SJCRH30 (cell line): Measurements from ENCODE around the gene FBXL2. TPM values are rescaled to one million over a fixed set of nuclear protein-coding genes. Genes with fewer than 3 reads are reported as not detected.
A peak's percentile ranks its signal among the peaks of the same experiment; 100 is the strongest.
"Not testable (repeated sequence)": the region's sequence is repeated elsewhere in the genome, so short reads cannot be mapped to it uniquely, and the experiment has no call there.

Source experiments
- DNase-seq, 2 experiments: peaks; one replicate each; pipeline ENCODE4 v3.0.0-alpha.2; 2015 to 2020
- H3K27ac ChIP-seq: fragments of 250-450 bp; sonication (Bioruptor Pico); 2 replicates; pipeline ENCODE4 v1.5.1; 2020; ENCODE audit warnings: mild to moderate bottlenecking, moderate library complexity
- H3K27me3 ChIP-seq: fragments of 250-450 bp; sonication (Bioruptor Pico); 2 replicates; pipeline ENCODE4 v1.5.1; 2020; ENCODE audit warnings: mild to moderate bottlenecking, moderate library complexity
- H3K36me3 ChIP-seq: fragments of 250-450 bp; sonication (Bioruptor Pico); 2 replicates; pipeline ENCODE4 v1.5.1; 2020; ENCODE audit warnings: mild to moderate bottlenecking, moderate library complexity
- H3K4me1 ChIP-seq: fragments of 250-450 bp; sonication (Bioruptor Pico); 2 replicates; pipeline ENCODE4 v1.5.1; 2020; ENCODE audit warnings: mild to moderate bottlenecking, moderate library complexity
- H3K4me3 ChIP-seq: fragments of 250-450 bp; sonication (Bioruptor Pico); 2 replicates; pipeline ENCODE4 v1.5.1; 2020; ENCODE audit warnings: mild to moderate bottlenecking, moderate library complexity
- H3K9me3 ChIP-seq: fragments of 250-450 bp; sonication (Bioruptor Pico); replicated peaks from 2 replicates; pipeline ENCODE4 v1.5.1; 2020; ENCODE audit warnings: mild to moderate bottlenecking, moderate library complexity
- total RNA-seq: library from RNA; depleted of rRNA; stranded (reverse); fragments of >200 nt; shearing (Covaris generic); gene quantifications from 2 replicates; pipeline ENCODE4 v1.2.3, GENCODE V29; 2014

The FBXL2 gene
- total RNA-seq, 1 experiment from 2014 or later: 4.8 TPM

DNA sequence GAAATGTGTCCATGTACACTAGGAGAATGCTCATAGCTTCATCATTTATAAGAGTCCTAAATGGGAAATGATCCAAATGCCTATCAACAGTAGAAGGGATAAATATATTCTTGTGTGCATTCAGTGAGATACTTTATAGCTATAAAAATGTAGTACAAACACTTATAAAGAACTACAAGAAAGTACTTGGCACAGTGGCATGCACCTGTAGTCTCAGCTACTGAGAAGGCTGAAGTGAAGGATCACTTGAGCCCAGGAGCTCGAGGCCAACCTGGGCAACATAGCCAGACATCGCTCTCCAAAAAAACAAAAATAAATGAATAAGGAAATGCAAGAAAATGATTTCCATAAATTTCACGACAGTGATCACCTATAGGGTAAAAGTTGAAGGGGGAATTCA, 3.6 kb upstream of the FBXL2 start:
- no peaks in the 10 kb centered on the region for H3K36me3 ChIP-seq
- 0 out of 2 replicates have a peak, but pooled peaks cover 2% of the 10 kb centered on the region for H3K4me1 ChIP-seq
- no peaks in the 10 kb centered on the region for H3K9me3 ChIP-seq
- no peak overlapping the region for H3K4me3 ChIP-seq
- H3K27ac ChIP-seq: no peak overlapping the region
- H3K27me3 ChIP-seq: no peaks in the 10 kb centered on the region
- no peak for DNase-seq

DNA sequence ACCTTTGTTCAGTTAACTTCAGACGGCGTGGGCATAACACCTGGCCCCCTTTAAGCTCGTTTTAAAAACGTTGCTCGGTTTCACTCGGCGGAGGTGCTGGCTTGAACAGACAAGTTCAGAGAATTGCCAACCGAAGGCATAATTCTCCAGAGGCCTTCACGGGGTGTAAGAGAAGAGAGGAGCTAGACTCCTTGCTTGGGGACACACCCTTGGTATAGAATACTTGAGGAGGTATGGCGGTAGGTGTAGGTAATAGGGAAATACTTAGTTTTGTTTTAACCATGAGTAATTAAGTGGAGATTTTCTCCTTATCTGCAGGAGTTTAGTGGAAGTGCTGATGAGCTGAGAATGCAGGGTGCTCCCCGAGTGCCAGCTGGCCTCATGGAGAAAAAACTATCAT, 921 bp downstream of the FBXL2 start:
- DNase-seq: peak; percentile 4 to 16
- Histone ChIP-seq H3K27ac (no peak overlapping the region), H3K27me3 (no peaks in the 10 kb centered on the region), H3K9me3 (no peaks in the 10 kb centered on the region), H3K36me3 (no peaks in the 10 kb centered on the region), H3K4me1 (0 out of 2 replicates have a peak, but pooled peaks cover 2% of the 10 kb centered on the region), H3K4me3 (peak overlapping the region; percentile 90)

DNA sequence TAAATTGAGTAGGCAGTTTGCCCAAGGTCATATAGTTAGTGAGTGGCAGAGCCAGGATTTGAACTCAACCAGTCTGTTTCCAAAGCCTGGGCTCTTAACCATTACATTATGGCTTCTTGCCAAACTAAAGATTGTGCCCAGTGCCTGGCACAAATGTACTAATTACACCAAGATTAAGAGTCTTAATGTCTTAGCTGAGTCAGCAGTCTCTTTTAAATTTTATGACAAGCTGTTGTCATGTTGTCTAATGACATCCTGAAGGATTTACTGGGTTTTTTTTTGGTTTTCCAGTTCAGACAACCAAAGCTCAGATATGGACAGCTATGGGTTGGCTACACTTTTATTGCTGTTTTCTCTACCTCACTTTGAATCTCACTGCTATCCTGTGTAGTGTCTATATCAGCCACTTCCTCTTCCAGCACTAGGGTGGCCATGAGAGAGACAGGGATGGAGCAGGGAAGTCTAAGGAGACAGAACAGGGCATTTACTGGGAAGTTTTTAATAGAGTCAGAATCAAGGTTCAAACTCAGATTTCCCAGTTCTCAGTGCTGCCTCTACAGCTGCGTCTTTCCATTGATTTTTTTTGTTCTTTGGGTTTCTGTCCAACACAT, 10.5 kb downstream of the FBXL2 start:
- Histone ChIP-seq H3K9me3 (no peaks in the 10 kb centered on the region), H3K27me3 (no peaks in the 10 kb centered on the region), H3K36me3 (no peaks in the 10 kb centered on the region), H3K4me1 (no peaks in the 10 kb centered on the region), H3K4me3 (no peak overlapping the region), H3K27ac (no peak overlapping the region)
- no peak for DNase-seq

DNA sequence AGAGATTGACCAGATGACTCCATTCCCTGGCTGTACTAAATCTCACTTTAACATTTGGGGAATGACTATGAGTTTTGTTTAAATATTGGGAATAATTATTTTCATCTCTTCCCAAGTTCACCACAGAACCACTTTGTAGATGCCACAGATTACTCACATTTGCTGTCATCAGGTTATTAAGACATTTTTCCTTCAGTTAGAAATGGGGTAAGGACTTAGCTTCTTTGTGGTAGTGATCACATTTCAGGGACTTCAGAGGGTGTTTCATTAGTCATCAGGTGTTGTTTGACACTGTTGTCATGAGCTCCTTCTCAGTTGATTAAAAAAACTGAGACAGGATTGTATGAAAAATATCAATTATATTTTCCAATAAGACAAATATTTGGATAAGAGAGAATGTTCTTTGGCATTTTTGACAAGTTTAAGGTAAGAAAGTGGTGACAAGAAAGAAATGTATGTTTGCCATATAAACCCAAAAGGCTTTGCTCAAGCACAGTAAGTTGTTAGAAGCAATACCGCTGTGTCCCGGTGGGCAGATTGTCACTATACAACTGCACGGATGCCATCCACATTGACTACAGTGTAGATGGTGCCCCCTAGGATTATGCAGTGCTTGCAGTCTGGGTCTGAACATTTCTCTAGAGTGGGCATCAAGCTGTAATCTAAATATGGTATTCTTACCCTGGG, 22.3 kb downstream of the FBXL2 start:
- H3K4me3 ChIP-seq: no peak overlapping the region
- H3K27ac ChIP-seq: peak overlapping the region; percentile 47
- H3K4me1 ChIP-seq: no peaks in the 10 kb centered on the region
- H3K9me3 ChIP-seq: no peaks in the 10 kb centered on the region
- peak in 1 of 2 experiments; percentile 3 for DNase-seq
- no peaks in the 10 kb centered on the region for H3K27me3 ChIP-seq
- H3K36me3 ChIP-seq: no peaks in the 10 kb centered on the region

DNA sequence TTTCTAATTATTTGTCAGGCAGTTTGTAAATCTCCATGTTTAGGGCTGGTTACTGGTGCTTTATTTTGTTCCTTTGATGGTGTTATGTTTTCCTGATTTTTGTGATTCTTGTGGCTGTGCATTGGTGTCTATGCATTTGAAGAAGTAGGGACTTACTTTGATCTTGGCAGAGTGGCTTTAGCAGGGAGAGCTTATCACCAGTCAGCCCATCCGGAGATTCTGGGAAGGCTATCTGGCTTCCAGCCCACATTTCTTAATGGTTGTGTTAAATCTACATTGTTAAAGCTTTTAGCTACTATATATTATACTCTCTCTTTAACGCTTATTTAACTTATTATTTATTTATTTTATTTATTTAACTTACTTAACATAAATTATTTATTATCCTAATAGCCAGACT, 35.1 kb downstream of the FBXL2 start:
- DNase-seq: no peak
- H3K4me3 ChIP-seq: no peak overlapping the region

DNA sequence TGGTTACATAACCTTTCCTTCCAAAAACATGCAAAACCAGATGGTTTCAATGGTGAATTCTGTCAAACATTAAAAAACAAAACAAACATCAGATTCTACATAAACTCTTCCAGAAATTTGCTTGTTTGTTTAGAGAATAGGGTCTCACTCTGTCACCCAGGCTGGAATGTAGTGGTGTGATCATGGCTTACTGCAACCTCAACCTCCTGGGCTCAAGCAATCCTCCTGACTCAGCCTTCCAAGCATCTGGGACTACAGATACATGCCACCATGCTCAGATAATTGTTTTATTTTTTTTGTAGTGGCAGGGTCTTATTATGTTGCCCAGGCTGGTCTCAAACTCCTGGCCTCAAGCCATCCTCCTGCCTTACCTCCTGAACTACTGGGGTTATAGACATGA, 36.1 kb downstream of the FBXL2 start:
- H3K27ac ChIP-seq: no peak overlapping the region
- no peaks in the 10 kb centered on the region for H3K9me3 ChIP-seq
- no peaks in the 10 kb centered on the region for H3K27me3 ChIP-seq
- no peak overlapping the region for H3K4me3 ChIP-seq
- no peaks in the 10 kb centered on the region for H3K36me3 ChIP-seq
- no peak for DNase-seq
- no peaks in the 10 kb centered on the region for H3K4me1 ChIP-seq

More for the DNA sequence above, 35.1 kb downstream of the FBXL2 start:
- no peaks in the 10 kb centered on the region for H3K4me1 ChIP-seq
- H3K9me3 ChIP-seq: no peaks in the 10 kb centered on the region
- H3K27me3 ChIP-seq: no peaks in the 10 kb centered on the region
- H3K27ac ChIP-seq: no peak overlapping the region
- H3K36me3 ChIP-seq: no peaks in the 10 kb centered on the region

DNA sequence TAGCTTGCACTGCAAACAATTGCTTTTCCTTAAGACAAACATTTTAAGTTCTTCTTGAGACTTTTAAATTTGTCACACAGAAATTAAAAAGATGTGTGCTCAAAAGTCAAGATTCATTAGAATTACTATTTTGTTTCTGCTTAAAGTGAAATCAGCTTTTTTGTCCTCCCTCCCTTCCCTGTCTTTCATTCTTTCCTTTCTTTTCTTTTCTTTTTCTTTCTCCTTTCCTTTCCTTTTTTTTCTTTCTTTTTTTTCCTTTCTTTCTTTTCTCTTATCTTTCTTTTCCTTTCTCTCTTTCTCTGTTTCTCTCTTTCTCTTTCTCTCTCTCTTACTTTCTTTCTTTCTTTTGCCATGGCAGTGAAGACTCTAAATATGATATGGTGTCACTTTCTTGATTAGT, 37.8 kb downstream of the FBXL2 start:
- H3K4me3 ChIP-seq: no peak overlapping the region
- H3K9me3 ChIP-seq: no peaks in the 10 kb centered on the region
- H3K27me3 ChIP-seq: no peaks in the 10 kb centered on the region
- DNase-seq: no peak
- no peaks in the 10 kb centered on the region for H3K36me3 ChIP-seq
- H3K4me1 ChIP-seq: 0 out of 2 replicates have a peak, but pooled peaks cover 4% of the 10 kb centered on the region
- H3K27ac ChIP-seq: no peak overlapping the region

DNA sequence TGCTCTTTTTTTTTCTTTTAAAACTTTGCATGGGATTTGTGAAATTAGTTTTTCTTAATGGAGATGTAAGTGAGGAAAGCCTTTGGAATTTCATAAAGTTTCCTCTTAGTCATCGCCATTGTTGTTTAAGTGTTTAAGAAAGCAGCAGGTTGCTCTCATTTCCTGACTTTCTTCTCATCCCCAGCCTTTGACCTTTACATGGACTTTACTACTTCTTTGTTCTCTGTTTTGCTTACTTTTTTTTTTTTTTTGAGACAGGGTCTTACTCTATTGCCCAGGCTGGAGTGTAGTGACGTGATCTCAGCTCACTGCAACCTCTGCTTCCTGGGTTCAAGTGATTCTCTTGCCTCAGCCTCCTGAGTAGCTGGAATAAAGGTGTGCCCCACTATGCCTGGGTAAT, 38.6 kb downstream of the FBXL2 start:
- H3K27ac ChIP-seq: no peak overlapping the region
- H3K9me3 ChIP-seq: no peaks in the 10 kb centered on the region
- H3K4me3 ChIP-seq: no peak overlapping the region
- no peaks in the 10 kb centered on the region for H3K27me3 ChIP-seq
- DNase-seq: no peak
- H3K4me1 ChIP-seq: 0 out of 2 replicates have a peak, but pooled peaks cover 4% of the 10 kb centered on the region
- no peaks in the 10 kb centered on the region for H3K36me3 ChIP-seq

DNA sequence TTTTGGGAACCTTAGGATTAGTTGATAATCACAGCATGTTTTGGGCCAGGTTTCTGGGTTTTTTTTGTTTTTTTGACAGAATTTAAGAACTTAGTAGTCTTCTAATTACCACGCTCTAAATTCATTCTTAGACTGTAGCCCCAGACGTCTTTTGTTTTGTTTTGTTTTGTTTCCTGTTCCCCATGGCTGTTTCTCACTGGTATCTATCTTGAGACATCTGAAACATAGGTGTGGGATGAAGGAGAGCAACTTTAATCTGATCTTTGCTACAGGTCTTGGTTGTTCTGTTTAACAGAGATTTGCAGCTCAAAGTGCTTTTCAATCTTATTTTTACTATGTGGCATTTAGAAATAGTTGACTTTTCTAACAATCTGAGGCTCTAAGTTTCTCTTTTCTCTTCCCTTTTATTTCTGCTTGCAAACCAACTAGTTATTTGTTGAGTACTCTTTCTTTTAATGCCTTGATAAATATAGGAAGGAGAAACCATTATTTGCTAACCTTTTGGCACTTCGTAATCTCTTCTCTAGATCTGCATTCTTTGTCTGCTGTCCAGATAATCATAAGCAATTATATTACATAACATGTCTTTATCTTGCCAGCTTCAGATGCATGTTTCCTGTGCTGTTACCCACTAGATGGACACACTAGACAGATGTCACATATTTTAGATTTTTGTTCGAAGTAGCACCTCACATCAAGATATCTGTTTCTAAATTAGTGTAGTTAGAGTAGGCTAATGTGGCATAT, 40.9 kb downstream of the FBXL2 start:
- H3K9me3 ChIP-seq: no peaks in the 10 kb centered on the region
- no peaks in the 10 kb centered on the region for H3K36me3 ChIP-seq
- no peak overlapping the region for H3K4me3 ChIP-seq
- H3K27ac ChIP-seq: no peak overlapping the region
- no peaks in the 10 kb centered on the region for H3K27me3 ChIP-seq
- 0 out of 2 replicates have a peak, but pooled peaks cover 4% of the 10 kb centered on the region for H3K4me1 ChIP-seq
- DNase-seq: no peak

DNA sequence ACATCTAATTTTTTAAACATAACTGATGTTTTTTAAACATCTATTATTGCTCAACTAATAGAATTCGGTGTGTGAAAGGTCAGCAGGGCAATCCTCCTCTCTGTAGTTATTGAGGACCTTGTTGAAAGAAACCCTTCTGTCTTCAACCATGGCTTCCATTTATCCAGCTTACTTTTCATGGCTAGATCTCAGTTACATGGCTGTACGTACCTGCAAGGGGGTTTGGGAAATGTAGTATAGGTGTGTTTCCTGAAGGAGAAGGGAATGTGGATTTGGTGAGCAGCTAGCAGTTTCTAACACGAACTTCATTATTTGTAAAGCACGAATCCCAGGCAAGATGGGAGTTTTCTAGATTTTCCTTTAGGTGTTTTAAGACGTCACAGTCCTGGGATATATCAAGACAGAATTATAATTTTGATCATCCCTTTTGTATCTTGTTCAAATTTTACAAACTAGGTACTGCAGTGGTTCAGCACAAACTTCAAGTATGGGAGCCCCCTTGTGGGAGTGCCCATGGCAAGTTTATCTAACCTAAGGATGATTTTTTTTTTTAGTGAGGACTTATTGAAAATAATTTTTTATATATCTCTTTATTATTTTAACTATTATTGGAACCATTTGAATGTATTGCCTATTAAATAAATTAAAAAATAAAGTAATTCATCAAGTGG, 41.6 kb downstream of the FBXL2 start:
- H3K27ac ChIP-seq: no peak overlapping the region
- peak in 1 of 2 experiments; percentile 1 for DNase-seq
- H3K36me3 ChIP-seq: no peaks in the 10 kb centered on the region

DNA sequence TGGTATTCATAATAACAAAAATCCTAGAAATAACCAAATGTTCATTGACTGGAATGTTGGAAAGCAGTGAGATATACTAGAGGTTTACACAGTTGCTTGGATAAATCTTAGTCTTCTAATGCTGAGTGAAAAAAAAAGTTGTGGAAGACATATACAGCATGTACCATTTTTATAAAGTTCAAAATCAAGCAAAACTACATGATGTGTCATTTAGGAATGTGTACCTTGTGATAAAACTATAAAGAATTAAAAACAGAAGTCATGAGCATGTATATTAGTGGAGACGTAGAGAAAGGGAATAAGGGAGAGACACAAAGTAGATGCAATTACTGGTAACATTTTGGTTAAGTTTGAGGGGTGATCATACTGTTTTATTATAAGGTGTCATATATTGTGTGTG, 45.2 kb downstream of the FBXL2 start:
- DNase-seq: no peak
- Histone ChIP-seq H3K4me1 (0 out of 2 replicates have a peak, but pooled peaks cover 4% of the 10 kb centered on the region), H3K4me3 (no peak overlapping the region)

More for the DNA sequence above, 41.6 kb downstream of the FBXL2 start:
- Histone ChIP-seq H3K9me3 (no peaks in the 10 kb centered on the region), H3K27me3 (no peaks in the 10 kb centered on the region), H3K4me3 (no peak overlapping the region), H3K4me1 (0 out of 2 replicates have a peak, but pooled peaks cover 4% of the 10 kb centered on the region)

DNA sequence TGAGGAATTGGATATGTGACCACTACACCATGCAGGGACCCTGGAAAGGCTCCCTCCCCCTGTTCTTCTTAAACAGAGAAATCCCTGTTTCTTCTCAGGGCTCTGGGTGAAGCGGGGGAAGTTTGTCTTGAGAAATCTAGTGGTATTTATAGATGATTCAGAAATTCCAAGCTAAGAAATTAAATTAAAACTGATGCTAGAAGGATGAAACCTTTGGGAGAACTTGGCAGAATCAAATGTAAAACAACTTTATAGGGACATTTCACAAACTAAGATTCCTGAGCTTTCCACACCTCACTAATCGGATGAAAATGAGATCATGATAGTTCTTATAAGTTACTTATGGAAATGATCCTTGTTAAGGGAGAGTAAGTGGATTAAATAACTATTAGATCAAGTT, 54.2 kb downstream of the FBXL2 start:
- Histone ChIP-seq H3K9me3 (no peaks in the 10 kb centered on the region), H3K27ac (no peak overlapping the region), H3K27me3 (no peaks in the 10 kb centered on the region), H3K4me3 (no peak overlapping the region), H3K36me3 (no peaks in the 10 kb centered on the region), H3K4me1 (no peaks in the 10 kb centered on the region)
- no peak for DNase-seq

More for the DNA sequence above, 45.2 kb downstream of the FBXL2 start:
- H3K9me3 ChIP-seq: no peaks in the 10 kb centered on the region
- H3K36me3 ChIP-seq: no peaks in the 10 kb centered on the region
- H3K27ac ChIP-seq: no peak overlapping the region
- no peaks in the 10 kb centered on the region for H3K27me3 ChIP-seq

DNA sequence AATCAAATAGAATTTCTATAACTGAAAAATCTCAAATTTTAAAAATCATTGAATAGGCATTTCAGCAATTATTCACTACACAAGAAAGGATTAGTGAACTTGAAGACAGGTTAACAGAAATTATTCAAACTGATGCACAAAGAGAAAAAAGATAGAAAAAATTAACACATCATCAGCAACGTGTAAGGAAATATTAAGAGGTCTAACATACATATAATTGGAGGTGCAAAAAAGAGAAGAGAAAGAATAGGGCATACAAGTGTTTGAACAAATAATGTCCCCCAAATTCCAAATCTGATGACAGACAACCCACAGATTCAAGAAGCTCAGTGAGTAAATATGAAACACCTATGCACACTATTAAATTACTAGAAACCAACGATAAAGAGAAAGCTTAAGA, 57.1 kb downstream of the FBXL2 start:
- Histone ChIP-seq H3K4me1 (no peaks in the 10 kb centered on the region), H3K27ac (no peak overlapping the region), H3K27me3 (no peaks in the 10 kb centered on the region), H3K36me3 (no peaks in the 10 kb centered on the region), H3K4me3 (no peak overlapping the region), H3K9me3 (no peaks in the 10 kb centered on the region)
- no peak for DNase-seq

DNA sequence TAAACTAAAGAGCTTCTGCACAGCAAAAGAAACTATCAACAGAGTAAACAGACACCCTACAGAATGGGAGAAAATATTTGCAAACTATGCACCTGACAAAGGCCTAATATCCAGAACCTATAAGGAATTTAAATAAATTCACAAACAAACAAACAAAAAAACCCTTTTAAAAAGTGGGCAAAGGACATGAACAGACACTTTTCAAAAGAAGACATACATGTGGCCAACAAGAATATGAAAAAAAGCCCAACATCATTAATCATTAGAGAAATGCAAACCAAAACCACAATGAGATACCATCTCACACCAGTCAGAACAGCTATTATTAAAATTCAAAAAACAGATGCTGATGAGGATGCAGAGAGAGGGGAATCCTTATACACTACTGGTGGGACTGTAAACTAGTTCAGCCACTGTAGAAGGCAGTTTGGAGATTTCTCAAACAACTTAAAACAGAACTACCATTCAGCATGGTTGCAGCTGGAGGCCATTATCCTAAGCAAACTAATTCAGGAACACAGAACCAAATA, 61.8 kb downstream of the FBXL2 start:
- not testable (repeated sequence) for H3K36me3 ChIP-seq, H3K4me1 ChIP-seq, DNase-seq, H3K4me3 ChIP-seq, H3K27ac ChIP-seq, H3K27me3 ChIP-seq, H3K9me3 ChIP-seq
